Mesendoderm (in vitro differentiated cells): ENCODE results near the gene HCLS1.
"Not testable (repeated sequence)": the region's sequence is repeated elsewhere in the genome, so short reads cannot be mapped to it uniquely, and the experiment has no call there.

Experiments used
- DNase-seq: peaks from one replicate; pipeline ENCODE4 v3.0.0; 2013
- H2AK5ac ChIP-seq: 2 replicates; pipeline ENCODE4 v1.6.1; 2013; ENCODE audit warnings: low read length, inconsistent platforms
- H2BK120ac ChIP-seq: 2 replicates; pipeline ENCODE4 v1.6.1; 2013; ENCODE audit warnings: low read depth, mild to moderate bottlenecking, low read length, moderate library complexity, mixed read lengths
- H2BK15ac ChIP-seq: replicated peaks from 2 replicates; pipeline ENCODE4 v1.6.1; 2013; ENCODE audit warnings: low read depth, mild to moderate bottlenecking, moderate library complexity
- H2BK5ac ChIP-seq: 2 replicates; pipeline ENCODE4 v1.6.1; 2013; ENCODE audit warnings: low read length, inconsistent platforms
- H3K18ac ChIP-seq: 2 replicates; pipeline ENCODE4 v1.6.1; 2013; ENCODE audit warnings: mild to moderate bottlenecking, low read length, mixed read lengths
- H3K23ac ChIP-seq: one replicate; pipeline ENCODE4 v1.6.1; 2013; ENCODE audit warnings: low read length
- H3K27ac ChIP-seq: 2 replicates; pipeline ENCODE4 v1.5.1; 2013; ENCODE audit warnings: low read depth, mild to moderate bottlenecking, inconsistent platforms, low read length, moderate library complexity
- H3K27me3 ChIP-seq: 2 replicates; pipeline ENCODE4 v1.6.1; 2013; ENCODE audit warnings: low read length, control low read depth, mild to moderate bottlenecking, inconsistent platforms; ENCODE audit not compliant: insufficient read depth, poor library complexity
- H3K36me3 ChIP-seq: 2 replicates; pipeline ENCODE4 v1.6.1; 2013; ENCODE audit warnings: low read length, inconsistent platforms; ENCODE audit not compliant: control insufficient read depth, insufficient read depth
- H3K4ac ChIP-seq: one replicate; pipeline ENCODE4 v1.6.1; 2013; ENCODE audit warnings: low read depth, mild to moderate bottlenecking, low read length, moderate library complexity
- H3K4me1 ChIP-seq: 2 replicates; pipeline ENCODE4 v1.6.1; 2013; ENCODE audit warnings: low read depth, low read length, inconsistent platforms; ENCODE audit not compliant: control insufficient read depth
- H3K4me2 ChIP-seq: 2 replicates; pipeline ENCODE4 v1.6.1; 2013; ENCODE audit warnings: low read length
- H3K4me3 ChIP-seq: 2 replicates; pipeline ENCODE4 v1.5.1; 2013; ENCODE audit warnings: mild to moderate bottlenecking, low read length
- H3K56ac ChIP-seq: one replicate; pipeline ENCODE4 v1.6.1; 2013; ENCODE audit warnings: low read length
- H3K79me1 ChIP-seq: 2 replicates; pipeline ENCODE4 v1.6.1; 2013; ENCODE audit warnings: low read length, inconsistent platforms
- H3K79me2 ChIP-seq: 2 replicates; pipeline ENCODE4 v1.6.1; 2013; ENCODE audit warnings: mild to moderate bottlenecking, low read length; ENCODE audit not compliant: control insufficient read depth, insufficient read depth
- H3K9ac ChIP-seq: 2 replicates; pipeline ENCODE4 v1.6.1; 2013; ENCODE audit warnings: low read length, inconsistent platforms
- H4K5ac ChIP-seq: one replicate; pipeline ENCODE4 v1.6.1; 2013; ENCODE audit warnings: low read length
- H4K8ac ChIP-seq: one replicate; pipeline ENCODE4 v1.6.1; 2013; ENCODE audit warnings: low read depth, mild to moderate bottlenecking, control low read depth, low read length, moderate library complexity
- WGBS: extraction: QIAGEN DNeasy Blood & Tissue Kit; methylation state at CpG from one replicate; pipeline ENCODE4 v1.1.7; 2013; ENCODE audit warnings: low lambda C conversion rate, missing lambda C conversion rate; ENCODE audit not compliant: insufficient coverage; ENCODE audit errors: extremely low coverage; 5-methylcytosine and 5-hydroxymethylcytosine counted together

The HCLS1 gene

GRCh38 chr3:121599900-121600299 is 60.8 kb downstream of the HCLS1 start:
- H4K5ac ChIP-seq, H3K27me3 ChIP-seq, H2BK15ac ChIP-seq, H3K4me1 ChIP-seq, H3K4me2 ChIP-seq, H3K4me3 ChIP-seq, H3K23ac ChIP-seq, H2AK5ac ChIP-seq, H3K18ac ChIP-seq, H3K9ac ChIP-seq, H3K79me2 ChIP-seq, DNase-seq, H3K4ac ChIP-seq, H3K79me1 ChIP-seq, H4K8ac ChIP-seq, H3K27ac ChIP-seq, H2BK5ac ChIP-seq, H3K56ac ChIP-seq, H2BK120ac ChIP-seq, H3K36me3 ChIP-seq: not testable (repeated sequence)
- WGBS, result no CpG with 5 or more reads among the region's 2 CpGs

GRCh38 chr3:121598564-121598963 is 62.1 kb downstream of the HCLS1 start:
- DNase-seq, result peak; percentile 10
- H3K36me3 ChIP-seq, result no peaks in the 10 kb centered on the region

DNA sequence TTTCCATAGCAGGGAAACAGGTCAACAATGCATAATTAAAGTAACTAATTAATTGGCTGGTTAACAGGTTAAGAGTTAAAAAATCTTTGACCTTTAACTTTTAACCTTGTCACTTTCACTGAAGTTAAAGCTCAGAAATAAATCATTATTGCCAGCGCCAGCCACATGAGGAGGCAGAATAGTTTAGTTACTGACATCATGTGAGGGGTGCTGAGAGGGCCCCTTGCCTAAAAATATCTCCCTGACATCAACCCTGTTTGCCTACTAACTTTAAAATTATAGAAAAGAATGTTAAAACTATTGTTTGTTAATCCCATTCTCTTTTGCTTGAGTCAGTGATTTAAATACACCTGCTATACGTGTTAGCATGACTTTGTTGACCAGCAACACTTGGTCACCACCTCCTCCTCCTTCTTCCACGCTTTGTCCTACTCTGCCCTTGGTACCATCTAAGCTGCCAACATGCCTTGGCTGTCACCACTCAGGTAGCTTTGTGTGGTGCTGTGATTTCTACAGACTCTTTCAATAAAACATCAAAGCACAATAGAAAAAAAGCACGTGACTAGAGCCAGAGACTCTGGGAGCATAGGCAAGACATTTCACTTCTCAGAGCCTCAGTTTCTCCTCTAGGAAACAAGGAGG is 64.8 kb downstream of the HCLS1 start:
- H3K4me1 ChIP-seq, result peaks cover 4% of the 10 kb centered on the region
- DNase-seq, result no peak
- H3K79me1 ChIP-seq, result no peaks in the 10 kb centered on the region
- H2BK5ac ChIP-seq, result no peak overlapping the region
- no peak overlapping the region for H3K23ac ChIP-seq
- no peak overlapping the region for H3K56ac ChIP-seq
- H2AK5ac ChIP-seq, result no peak overlapping the region
- no peaks in the 10 kb centered on the region for H3K27me3 ChIP-seq
- H3K79me2 ChIP-seq, result no peaks in the 10 kb centered on the region
- WGBS, result no CpG with 5 or more reads among the region's 4 CpGs
- H3K4me2 ChIP-seq, result no peak overlapping the region
- H4K5ac ChIP-seq, result no peak overlapping the region
- H4K8ac ChIP-seq, result no peak overlapping the region
- no peak overlapping the region for H3K4me3 ChIP-seq
- no peak overlapping the region for H3K9ac ChIP-seq
- no peak overlapping the region for H3K18ac ChIP-seq
- no peak overlapping the region for H2BK120ac ChIP-seq
- H3K4ac ChIP-seq, result no peak overlapping the region
- H3K36me3 ChIP-seq, result no peaks in the 10 kb centered on the region
- H2BK15ac ChIP-seq, result no peak overlapping the region
- H3K27ac ChIP-seq, result no peak overlapping the region

More at GRCh38 chr3:121598564-121598963, 62.1 kb downstream of the HCLS1 start:
- H3K27ac ChIP-seq, result no peak overlapping the region
- no peak overlapping the region for H3K56ac ChIP-seq
- no peaks in the 10 kb centered on the region for H3K79me2 ChIP-seq
- no peak overlapping the region for H2BK5ac ChIP-seq
- H3K4ac ChIP-seq, result no peak overlapping the region
- no peak overlapping the region for H3K9ac ChIP-seq
- H2BK15ac ChIP-seq, result no peak overlapping the region
- H3K4me2 ChIP-seq, result no peak overlapping the region
- WGBS, result no CpG with 5 or more reads among the region's 2 CpGs
- no peaks in the 10 kb centered on the region for H3K79me1 ChIP-seq
- no peak overlapping the region for H3K18ac ChIP-seq
- no peak overlapping the region for H4K8ac ChIP-seq
- H3K4me1 ChIP-seq, result no peaks in the 10 kb centered on the region
- no peak overlapping the region for H2AK5ac ChIP-seq
- H3K4me3 ChIP-seq, result no peak overlapping the region
- H2BK120ac ChIP-seq, result no peak overlapping the region
- H3K23ac ChIP-seq, result no peak overlapping the region
- H4K5ac ChIP-seq, result no peak overlapping the region
- H3K27me3 ChIP-seq, result no peaks in the 10 kb centered on the region

- no peak overlapping the region for H2AK5ac ChIP-seq
- H3K4me3 ChIP-seq, result no peak overlapping the region
- H3K56ac ChIP-seq, result no peak overlapping the region
- no peak overlapping the region for H4K5ac ChIP-seq
- H2BK5ac ChIP-seq, result no peak overlapping the region
- H3K36me3 ChIP-seq, result no peaks in the 10 kb centered on the region
- H3K18ac ChIP-seq, result no peak overlapping the region
- WGBS, result no CpG with 5 or more reads among the region's 2 CpGs
- H3K4ac ChIP-seq, result no peak overlapping the region
- H3K27ac ChIP-seq, result no peak overlapping the region
- no peaks in the 10 kb centered on the region for H3K27me3 ChIP-seq
- H2BK15ac ChIP-seq, result no peak overlapping the region
- no peak overlapping the region for H3K4me2 ChIP-seq
- H3K9ac ChIP-seq, result no peak overlapping the region
- H3K79me2 ChIP-seq, result no peaks in the 10 kb centered on the region
- H3K79me1 ChIP-seq, result no peaks in the 10 kb centered on the region
- no peak overlapping the region for H4K8ac ChIP-seq
- no peak overlapping the region for H2BK120ac ChIP-seq
- DNase-seq, result no peak
- peaks cover 4% of the 10 kb centered on the region for H3K4me1 ChIP-seq
- H3K23ac ChIP-seq, result no peak overlapping the region
These were observed 65.9 kb downstream of the HCLS1 start for GRCh38 chr3:121594850-121595249.

GRCh38 chr3:121593806-121594205 is 66.9 kb downstream of the HCLS1 start:
- no CpG with 5 or more reads among the region's 4 CpGs for WGBS
- H2AK5ac ChIP-seq, H3K23ac ChIP-seq, H3K79me2 ChIP-seq, H3K4me2 ChIP-seq, H2BK5ac ChIP-seq, H3K4ac ChIP-seq, H3K56ac ChIP-seq, H3K9ac ChIP-seq, H3K4me1 ChIP-seq, H4K8ac ChIP-seq, H3K27me3 ChIP-seq, DNase-seq, H2BK120ac ChIP-seq, H3K4me3 ChIP-seq, H3K36me3 ChIP-seq, H3K18ac ChIP-seq, H2BK15ac ChIP-seq, H3K27ac ChIP-seq, H3K79me1 ChIP-seq, H4K5ac ChIP-seq: not testable (repeated sequence)
